HepG2 (cell line): ENCODE measurements around the gene WFDC12. TPM values are rescaled to one million over a fixed set of nuclear protein-coding genes. Genes with fewer than 3 reads are reported as not detected.
A peak's percentile ranks its signal among the peaks of the same experiment; 100 is the strongest.

Source experiments
- FOXA3 ChIP-seq: IDR thresholded peaks from 2 replicates; pipeline ENCODE4 v1.6.1; 2016; ENCODE audit warnings: missing genetic modification reagents, missing compliant biosample characterization
- GFI1 ChIP-seq: sonication (generic); formaldehyde crosslinking; IDR thresholded peaks from 2 replicates; pipeline ENCODE4 v1.5.0; 2020; ENCODE audit warnings: missing genetic modification reagents, mild to moderate bottlenecking, borderline replicate concordance
- HNF4A ChIP-seq: sonication (generic); formaldehyde crosslinking; IDR thresholded peaks from 2 replicates; pipeline ENCODE4 v1.4.0; 2020; ENCODE audit warnings: missing genetic modification reagents
- HNRNPK ChIP-seq: fragments of 200-400 bp; formaldehyde crosslinking; IDR thresholded peaks from 2 replicates; pipeline ENCODE4 v1.6.1; 2018; ENCODE audit warnings: low read length, low read depth, moderate library complexity, mild to moderate bottlenecking; ENCODE audit not compliant: poor library complexity, severe bottlenecking
- KLF12 ChIP-seq: sonication (generic); formaldehyde crosslinking; IDR thresholded peaks from 2 replicates; pipeline ENCODE4 v1.4.0; 2020; ENCODE audit warnings: missing genetic modification reagents, borderline replicate concordance
- MAFF ChIP-seq: IDR thresholded peaks from 2 replicates; pipeline ENCODE4 v1.6.1; 2011; ENCODE audit warnings: low read depth, low read length, improper control_type of control experiment
- NCOA1 ChIP-seq: sonication (generic); formaldehyde crosslinking; IDR thresholded peaks from 2 replicates; pipeline ENCODE4 v1.9.0; 2021; ENCODE audit warnings: missing genetic modification reagents
- NR2C2 ChIP-seq: sonication (generic); formaldehyde crosslinking; IDR thresholded peaks from 2 replicates; pipeline ENCODE4 v1.4.0; 2020; ENCODE audit warnings: missing genetic modification reagents, mild to moderate bottlenecking, moderate library complexity, borderline replicate concordance
- NR2F6 ChIP-seq, 2 experiments: IDR thresholded peaks; 2 replicates each; pipeline ENCODE4 v1.6.1; 2016; ENCODE audit warnings: antibody characterized with exemption in 1 of 2, mild to moderate bottlenecking in 1 of 2
- PRPF4 ChIP-seq: fragments of 200-400 bp; formaldehyde crosslinking; IDR thresholded peaks from 2 replicates; pipeline ENCODE4 v1.6.1; 2016; ENCODE audit warnings: low read length, low read depth; ENCODE audit not compliant: poor library complexity, severe bottlenecking
- SSRP1 ChIP-seq: IDR thresholded peaks from 2 replicates; pipeline ENCODE4 v1.6.1; 2016; ENCODE audit warnings: control low read depth
- U2AF1 ChIP-seq: fragments of 200-400 bp; formaldehyde crosslinking; optimal IDR thresholded peaks from 2 replicates; pipeline ENCODE3; 2017; ENCODE audit warnings: mild to moderate bottlenecking, low read depth, low read length
- XRCC5 ChIP-seq: fragments of 200-400 bp; formaldehyde crosslinking; optimal IDR thresholded peaks from 2 replicates; pipeline ENCODE3; 2017; ENCODE audit warnings: mild to moderate bottlenecking, low read length
- ZNF232 ChIP-seq: sonication (generic); formaldehyde crosslinking; IDR thresholded peaks from 2 replicates; pipeline ENCODE4 v1.4.0; 2020; ENCODE audit warnings: missing genetic modification reagents, borderline replicate concordance
- ZNF382 ChIP-seq: sonication (generic); formaldehyde crosslinking; IDR thresholded peaks from 2 replicates; pipeline ENCODE4 v1.5.0; 2020; ENCODE audit warnings: missing genetic modification reagents, mild to moderate bottlenecking, borderline replicate concordance
- ZNF510 ChIP-seq: sonication (generic); formaldehyde crosslinking; IDR thresholded peaks from 2 replicates; pipeline ENCODE4 v1.4.0; 2020; ENCODE audit warnings: low read depth, mild to moderate bottlenecking, missing genetic modification reagents
- ZNF709 ChIP-seq: sonication (generic); formaldehyde crosslinking; IDR thresholded peaks from 2 replicates; pipeline ENCODE4 v1.5.0; 2020; ENCODE audit warnings: mild to moderate bottlenecking, missing genetic modification reagents
- ZNF75D ChIP-seq: sonication (generic); formaldehyde crosslinking; IDR thresholded peaks from 2 replicates; pipeline ENCODE4 v1.8.1; 2023; ENCODE audit warnings: missing genetic modification reagents, mild to moderate bottlenecking, borderline replicate concordance
- ZNF891 ChIP-seq: sonication (generic); formaldehyde crosslinking; IDR thresholded peaks from 2 replicates; pipeline ENCODE4 v1.5.0; 2020; ENCODE audit warnings: mild to moderate bottlenecking, missing genetic modification reagents
- polyA plus RNA-seq, 8 experiments: library from polyadenylated mRNA; depleted of rRNA in 3 of 8; stranded (reverse) in 7 of 8; unstranded in 1 of 8; fragments of >200 nt; fragmentation: Illumina TruSeq in 4 of 8; extraction: Trizol in 4 of 8; gene quantifications; 2 replicates each; pipeline versions ENCODE4 v1.2.1 to v1.2.3, GENCODE V29; 2011 to 2016; ENCODE audit warnings: low read depth in 4 of 8, missing spikeins in 1 of 8, mixed read lengths in 1 of 8; ENCODE audit not compliant: insufficient read depth in 1 of 8
- total RNA-seq, 5 experiments: library from RNA; depleted of rRNA; stranded (reverse); fragments of >200 nt; fragmentation: Illumina TruSeq; extraction: Trizol; gene quantifications; 2 replicates each; pipeline ENCODE4 v1.2.3, GENCODE V29; 2016; ENCODE audit warnings: low read depth in 1 of 5
- TF ChIP-seq, protein P1 (sequence below), 2 experiments: fragments of 450-650 bp in 1 of 2; sonication (generic) in 1 of 2; formaldehyde crosslinking in 1 of 2; IDR thresholded peaks; 2 replicates each; pipeline versions ENCODE4 v1.6.1 to v1.8.0; 2016 to 2022; ENCODE audit warnings: antibody characterized with exemption in 1 of 2, mild to moderate bottlenecking in 1 of 2, missing genetic modification reagents in 1 of 2
- TF ChIP-seq, protein P2 (sequence below): sonication (generic); formaldehyde crosslinking; IDR thresholded peaks from 2 replicates; pipeline ENCODE4 v1.4.0; 2020; ENCODE audit warnings: missing genetic modification reagents, low read depth, mild to moderate bottlenecking, borderline replicate concordance

Gene WFDC12
- total and polyA plus RNA-seq, 2 of the 13 experiments (the other 11 are each of a cell fraction or from before 2014, with no cell fraction given): not detected

DNA sequence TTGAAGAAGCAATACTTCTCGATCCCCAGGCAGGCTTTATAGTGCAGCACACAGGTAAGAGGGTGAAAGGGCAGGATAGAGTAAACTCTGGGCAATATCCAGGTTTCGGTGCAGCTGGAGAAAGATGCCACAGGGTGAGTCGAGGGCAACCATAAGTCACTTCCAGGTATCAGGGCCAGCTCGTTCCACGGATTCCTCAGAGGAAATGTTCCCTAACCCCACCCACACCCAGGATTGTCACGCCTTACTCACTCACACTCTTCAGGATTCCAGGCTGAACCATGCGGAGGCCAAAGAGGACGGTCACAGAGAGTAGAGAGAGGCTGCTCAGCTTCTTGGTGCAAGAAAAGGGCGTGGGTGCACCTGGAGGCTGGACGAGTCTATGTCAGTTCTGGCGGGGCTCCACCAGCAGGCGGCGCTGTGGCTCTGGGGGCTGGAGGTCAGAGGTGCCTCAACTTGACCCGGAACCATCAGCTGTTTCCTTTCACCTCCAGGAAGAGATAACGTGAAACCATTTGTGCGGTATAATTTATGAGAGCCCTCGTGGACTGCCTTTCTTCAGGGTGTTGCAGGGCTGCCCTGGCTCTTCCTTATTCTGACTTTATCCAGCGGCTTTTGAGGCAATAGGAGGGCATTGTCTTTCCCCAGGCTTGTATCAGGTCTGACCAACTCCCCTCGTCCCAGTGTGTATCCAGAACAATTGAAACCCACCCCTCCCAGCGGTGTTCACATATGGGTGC, 14.5 kb upstream of the WFDC12 start (continued):
- TF ChIP-seq, protein P1, sequence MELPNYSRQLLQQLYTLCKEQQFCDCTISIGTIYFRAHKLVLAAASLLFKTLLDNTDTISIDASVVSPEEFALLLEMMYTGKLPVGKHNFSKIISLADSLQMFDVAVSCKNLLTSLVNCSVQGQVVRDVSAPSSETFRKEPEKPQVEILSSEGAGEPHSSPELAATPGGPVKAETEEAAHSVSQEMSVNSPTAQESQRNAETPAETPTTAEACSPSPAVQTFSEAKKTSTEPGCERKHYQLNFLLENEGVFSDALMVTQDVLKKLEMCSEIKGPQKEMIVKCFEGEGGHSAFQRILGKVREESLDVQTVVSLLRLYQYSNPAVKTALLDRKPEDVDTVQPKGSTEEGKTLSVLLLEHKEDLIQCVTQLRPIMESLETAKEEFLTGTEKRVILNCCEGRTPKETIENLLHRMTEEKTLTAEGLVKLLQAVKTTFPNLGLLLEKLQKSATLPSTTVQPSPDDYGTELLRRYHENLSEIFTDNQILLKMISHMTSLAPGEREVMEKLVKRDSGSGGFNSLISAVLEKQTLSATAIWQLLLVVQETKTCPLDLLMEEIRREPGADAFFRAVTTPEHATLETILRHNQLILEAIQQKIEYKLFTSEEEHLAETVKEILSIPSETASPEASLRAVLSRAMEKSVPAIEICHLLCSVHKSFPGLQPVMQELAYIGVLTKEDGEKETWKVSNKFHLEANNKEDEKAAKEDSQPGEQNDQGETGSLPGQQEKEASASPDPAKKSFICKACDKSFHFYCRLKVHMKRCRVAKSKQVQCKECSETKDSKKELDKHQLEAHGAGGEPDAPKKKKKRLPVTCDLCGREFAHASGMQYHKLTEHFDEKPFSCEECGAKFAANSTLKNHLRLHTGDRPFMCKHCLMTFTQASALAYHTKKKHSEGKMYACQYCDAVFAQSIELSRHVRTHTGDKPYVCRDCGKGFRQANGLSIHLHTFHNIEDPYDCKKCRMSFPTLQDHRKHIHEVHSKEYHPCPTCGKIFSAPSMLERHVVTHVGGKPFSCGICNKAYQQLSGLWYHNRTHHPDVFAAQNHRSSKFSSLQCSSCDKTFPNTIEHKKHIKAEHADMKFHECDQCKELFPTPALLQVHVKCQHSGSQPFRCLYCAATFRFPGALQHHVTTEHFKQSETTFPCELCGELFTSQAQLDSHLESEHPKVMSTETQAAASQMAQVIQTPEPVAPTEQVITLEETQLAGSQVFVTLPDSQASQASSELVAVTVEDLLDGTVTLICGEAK (IDR thresholded peaks at IDR 0.05): no peak
- TF ChIP-seq, protein P1 (CRISPR knock-in tag; IDR thresholded peaks at IDR 0.05): no peak
- TF ChIP-seq ZNF510 (CRISPR knock-in tag) (no peak), PRPF4 (no peak), ZNF709 (CRISPR knock-in tag) (no peak), ZNF232 (no peak), KLF12 (no peak), XRCC5 (peak; percentile 88), HNRNPK (no peak), SSRP1 (CRISPR knock-in tag) (no peak), ZNF891 (CRISPR knock-in tag) (no peak), NCOA1 (CRISPR knock-in tag) (no peak), MAFF (no peak), NR2C2 (CRISPR knock-in tag) (peak; percentile 94), ZNF75D (CRISPR knock-in tag) (no peak), NR2F6 (IDR thresholded peaks at IDR 0.05) (peak; percentile 95), NR2F6 (CRISPR knock-in tag; IDR thresholded peaks at IDR 0.05) (peak; percentile 95), ZNF382 (CRISPR knock-in tag) (no peak), HNF4A (0 out of 2 replicates have a peak, but pooled peaks have one; percentile 3), GFI1 (no peak), U2AF1 (no peak), FOXA3 (CRISPR knock-in tag) (no peak)
- TF ChIP-seq, protein P2, sequence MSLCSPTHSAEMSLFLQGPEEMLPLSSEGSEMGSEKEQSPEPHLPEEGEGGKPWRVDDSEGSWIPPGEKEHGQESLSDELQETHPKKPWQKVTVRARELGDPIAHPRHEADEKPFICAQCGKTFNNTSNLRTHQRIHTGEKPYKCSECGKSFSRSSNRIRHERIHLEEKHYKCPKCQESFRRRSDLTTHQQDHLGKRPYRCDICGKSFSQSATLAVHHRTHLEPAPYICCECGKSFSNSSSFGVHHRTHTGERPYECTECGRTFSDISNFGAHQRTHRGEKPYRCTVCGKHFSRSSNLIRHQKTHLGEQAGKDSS (CRISPR knock-in tag): no peak
